NCI-H1930 (cell line): ENCODE data around the gene MRPS27.

Source experiments
- DNase-seq, 2 experiments: peaks; one replicate each; lab custom pipeline; 2025; lab: John Stamatoyannopoulos, UW

Gene MRPS27

DNA sequence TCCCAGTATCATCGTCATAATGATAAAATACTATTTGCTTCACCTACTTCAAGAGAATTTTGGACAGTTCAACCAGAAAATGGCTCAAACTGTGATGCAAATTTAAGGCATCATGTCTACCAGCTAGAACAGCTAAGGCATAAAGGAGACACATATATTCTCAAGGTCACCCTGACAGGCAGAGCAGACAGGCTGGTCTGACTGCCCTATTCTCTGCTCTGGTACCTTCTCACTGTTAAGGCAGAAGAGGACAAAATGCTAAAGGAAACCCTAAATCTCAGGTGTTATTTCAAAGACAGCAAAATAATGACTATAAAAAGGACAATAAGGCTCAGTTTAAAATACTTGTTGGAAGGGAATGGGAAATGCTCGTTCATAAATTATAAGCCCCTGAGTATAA is 87.2 kb downstream of the MRPS27 start:
- DNase-seq, result no peak

DNA sequence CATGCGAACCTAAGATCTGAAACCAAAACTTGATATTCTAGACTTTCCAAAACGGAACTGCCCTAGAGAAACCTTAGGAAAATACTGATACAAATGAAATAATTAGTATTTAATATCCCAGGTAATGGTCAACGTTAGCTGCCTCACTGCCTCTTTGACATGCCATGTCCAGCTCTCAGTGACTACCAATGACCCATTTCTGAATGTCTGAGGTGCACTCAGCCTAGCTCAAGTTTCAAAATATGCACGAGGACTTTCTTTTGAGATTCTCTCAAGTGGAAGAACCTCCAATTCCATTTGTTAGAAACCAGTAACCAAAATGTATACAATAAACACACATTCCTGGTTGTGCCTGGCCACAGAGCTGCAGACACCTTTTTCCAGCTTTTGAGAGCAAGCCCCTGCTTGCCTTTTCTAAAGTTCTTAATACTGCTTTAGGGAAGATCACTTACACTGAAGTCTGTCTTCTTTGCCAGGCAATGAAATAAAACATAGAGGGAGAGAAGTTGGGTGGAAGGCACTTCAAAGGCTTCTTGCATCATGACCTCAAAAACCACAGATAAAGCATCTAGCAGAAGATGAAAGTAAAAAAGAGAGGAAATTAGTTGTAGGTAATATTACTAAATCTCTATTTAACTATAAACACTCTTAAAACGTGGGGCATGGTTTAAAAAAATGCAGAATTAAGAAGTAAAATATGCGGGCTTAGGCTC is 87.9 kb downstream of the MRPS27 start:
- no peak for DNase-seq

DNA sequence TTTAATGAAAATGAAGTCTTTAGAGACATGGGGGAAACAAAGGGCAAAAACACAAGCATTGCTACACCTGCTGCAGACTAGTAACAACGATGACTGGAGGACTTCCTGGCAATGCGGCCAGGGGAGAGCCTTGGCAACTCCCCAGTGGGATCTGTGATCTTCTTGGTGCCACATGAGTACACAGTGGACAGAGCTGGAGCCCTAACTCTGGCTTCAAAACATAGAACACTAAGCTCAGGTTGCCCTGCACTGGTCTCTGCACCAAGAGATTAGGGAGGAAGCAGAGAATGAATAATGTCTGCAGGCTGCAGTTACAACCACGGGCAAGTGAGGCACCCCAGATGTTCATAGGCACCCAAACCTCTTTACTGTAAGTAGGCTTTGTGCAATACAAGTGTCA is 91.1 kb downstream of the MRPS27 start:
- no peak for DNase-seq

DNA sequence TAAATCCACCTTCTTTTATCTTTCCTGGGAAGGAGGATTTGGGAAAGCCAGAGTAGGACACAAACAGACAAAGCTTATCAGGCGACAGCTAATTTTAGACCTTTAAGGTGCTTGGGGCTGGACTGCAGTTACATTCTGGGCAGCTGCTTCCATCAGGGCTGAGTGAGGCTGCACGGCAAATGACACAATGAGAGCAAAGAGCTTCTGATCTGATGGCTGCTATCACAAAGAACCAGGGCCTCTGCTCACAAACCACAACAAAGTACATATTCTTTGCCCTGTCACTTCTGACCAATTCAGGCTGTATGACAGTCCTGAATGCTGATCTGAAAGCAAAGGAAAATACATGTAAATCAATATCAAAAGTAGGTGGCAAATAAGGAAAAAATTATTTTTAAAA is 93.1 kb downstream of the MRPS27 start:
- no peak for DNase-seq

DNA sequence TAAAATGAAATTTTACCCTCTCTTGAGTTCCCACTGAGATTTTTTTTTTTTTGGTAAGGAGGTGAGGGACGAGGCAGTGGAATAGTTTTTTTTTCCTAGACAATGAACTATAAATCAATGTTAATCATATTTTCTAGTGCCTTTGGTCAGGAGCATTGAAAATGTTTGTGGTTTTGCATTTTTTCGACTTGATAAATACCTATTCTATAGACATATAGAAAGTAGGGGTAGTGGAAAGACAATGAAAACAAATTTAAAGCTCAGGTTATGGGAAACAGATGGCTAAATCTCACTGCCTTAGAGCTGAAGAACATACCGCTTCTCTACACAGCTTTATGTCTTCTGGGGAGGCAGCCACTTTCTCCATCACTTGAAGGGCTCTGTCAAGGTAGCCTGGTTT is 94.3 kb downstream of the MRPS27 start:
- DNase-seq, result no peak

GRCh38 chr5:72224946-72225463 is 95.0 kb downstream of the MRPS27 start:
- no peak for DNase-seq

DNA sequence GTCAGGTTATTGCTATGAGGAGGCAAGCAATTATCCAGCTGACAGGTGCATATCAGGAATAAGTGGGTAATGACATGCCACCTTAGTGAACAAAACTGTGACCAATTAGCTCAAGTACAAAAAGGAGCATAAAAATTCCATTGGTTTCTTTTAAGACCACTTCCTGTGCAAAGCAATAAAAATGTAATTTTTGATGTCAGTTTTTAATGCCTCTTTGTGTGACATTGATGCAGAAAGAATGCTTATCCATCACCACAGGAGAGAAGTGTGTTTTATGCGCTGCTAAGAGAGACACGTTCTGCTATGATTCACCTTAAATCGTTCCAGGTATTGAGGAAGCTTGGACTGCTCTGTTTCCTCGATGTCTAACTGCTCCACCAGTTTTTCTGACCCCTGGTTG is 96.7 kb downstream of the MRPS27 start:
- DNase-seq, result no peak

- no peak for DNase-seq
These were observed 97.5 kb downstream of the MRPS27 start for GRCh38 chr5:72222521-72222920.

- no peak for DNase-seq
These were observed 98.5 kb downstream of the MRPS27 start for GRCh38 chr5:72221541-72221940.

DNA sequence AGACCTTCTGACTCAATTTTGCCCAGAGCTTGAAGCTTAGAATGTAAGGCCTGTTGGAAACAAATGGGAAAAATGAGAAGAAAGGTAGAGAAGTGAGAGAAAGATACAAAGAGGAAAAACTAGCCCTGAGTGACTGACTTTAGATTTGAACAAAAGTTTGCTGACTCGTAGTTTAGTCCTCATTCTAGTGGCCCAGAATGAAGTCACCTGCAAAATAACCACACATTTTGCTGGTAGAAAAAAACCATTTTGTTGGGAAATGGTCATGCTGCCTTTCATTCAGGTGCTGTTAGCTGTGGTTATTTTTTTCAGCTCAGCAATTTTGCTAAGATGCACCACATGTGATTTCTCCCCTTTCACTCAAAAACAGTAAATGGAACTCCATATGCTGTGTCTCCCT is 98.9 kb downstream of the MRPS27 start:
- no peak for DNase-seq

DNA sequence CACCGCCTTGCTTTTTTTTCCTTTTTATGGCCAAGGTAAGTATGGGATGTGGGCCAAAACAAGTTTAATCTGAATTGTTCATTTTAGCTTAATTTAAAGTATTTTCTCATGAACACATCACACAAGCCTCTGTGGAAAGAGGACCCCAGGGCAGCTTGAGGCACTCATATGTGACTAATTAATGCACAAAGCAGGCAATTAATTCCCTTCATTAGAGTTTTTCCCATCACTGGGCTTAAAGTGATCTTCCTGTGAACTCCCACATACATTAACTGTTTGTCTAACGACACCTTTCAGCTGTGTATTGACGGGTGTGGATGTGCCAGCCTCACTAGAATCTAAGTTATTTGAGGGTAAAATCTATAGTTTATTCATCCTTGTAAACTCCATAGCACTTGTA is 103.3 kb downstream of the MRPS27 start:
- DNase-seq, result no peak

DNA sequence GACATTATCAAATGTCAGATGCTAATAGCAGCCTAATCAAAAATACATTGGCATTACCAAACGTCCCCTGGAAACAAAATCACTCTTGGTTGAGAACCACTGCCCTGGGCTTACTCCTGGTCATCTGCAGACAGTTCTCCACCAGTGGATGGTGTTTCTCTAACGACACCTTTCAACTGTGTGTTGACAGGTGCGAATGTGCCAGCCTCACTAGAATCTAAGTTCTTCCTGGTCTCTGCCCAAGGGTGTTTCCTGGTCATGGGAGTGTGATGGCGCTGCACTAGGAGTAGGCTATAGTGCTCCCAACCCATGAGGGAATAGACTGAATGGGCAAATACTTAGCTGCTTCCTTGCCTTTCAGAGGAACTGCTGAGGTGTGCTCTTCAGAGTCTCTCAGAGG is 105.9 kb downstream of the MRPS27 start:
- DNase-seq, result no peak

GRCh38 chr5:72213482-72213881 is 106.6 kb downstream of the MRPS27 start:
- no peak for DNase-seq

- no peak for DNase-seq
These were observed 107.9 kb downstream of the MRPS27 start for GRCh38 chr5:72212171-72212570.

DNA sequence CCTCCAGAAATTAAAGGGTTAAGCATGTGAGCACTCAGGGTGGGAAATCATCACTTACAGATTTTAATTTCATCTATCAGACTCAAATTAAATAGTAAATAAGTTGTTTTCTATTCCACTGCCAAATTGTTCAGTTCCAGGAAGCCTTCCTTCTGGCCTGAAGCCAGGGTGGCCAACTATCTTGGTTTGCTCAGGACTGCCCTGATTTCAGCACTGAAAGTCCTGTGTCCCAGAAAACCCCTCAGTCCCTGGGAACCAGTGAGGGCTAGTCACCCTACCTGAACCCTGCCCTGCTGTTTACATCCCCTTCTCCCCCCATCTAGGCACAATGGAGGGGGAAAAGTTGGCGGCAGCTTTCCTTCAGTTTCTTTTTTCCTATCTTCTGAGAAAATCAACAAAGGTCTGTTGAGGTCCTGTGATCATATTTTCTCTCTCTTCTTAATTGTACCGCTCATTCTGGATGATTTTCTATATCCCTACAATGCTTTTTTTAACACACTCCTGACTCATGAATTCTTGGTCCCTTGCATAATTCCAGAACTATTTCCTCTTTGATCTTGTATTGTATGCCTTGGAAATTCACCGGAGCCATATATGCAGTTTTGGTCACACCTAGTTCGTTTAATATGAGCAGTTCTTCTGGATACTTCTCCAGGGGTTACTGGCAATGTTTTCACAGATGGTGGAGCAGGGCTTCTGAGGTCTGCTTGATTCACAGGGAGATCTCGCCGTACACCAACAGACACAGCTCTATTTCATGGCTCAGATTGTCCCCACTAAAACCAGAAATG is 109.0 kb downstream of the MRPS27 start:
- DNase-seq, result no peak

DNA sequence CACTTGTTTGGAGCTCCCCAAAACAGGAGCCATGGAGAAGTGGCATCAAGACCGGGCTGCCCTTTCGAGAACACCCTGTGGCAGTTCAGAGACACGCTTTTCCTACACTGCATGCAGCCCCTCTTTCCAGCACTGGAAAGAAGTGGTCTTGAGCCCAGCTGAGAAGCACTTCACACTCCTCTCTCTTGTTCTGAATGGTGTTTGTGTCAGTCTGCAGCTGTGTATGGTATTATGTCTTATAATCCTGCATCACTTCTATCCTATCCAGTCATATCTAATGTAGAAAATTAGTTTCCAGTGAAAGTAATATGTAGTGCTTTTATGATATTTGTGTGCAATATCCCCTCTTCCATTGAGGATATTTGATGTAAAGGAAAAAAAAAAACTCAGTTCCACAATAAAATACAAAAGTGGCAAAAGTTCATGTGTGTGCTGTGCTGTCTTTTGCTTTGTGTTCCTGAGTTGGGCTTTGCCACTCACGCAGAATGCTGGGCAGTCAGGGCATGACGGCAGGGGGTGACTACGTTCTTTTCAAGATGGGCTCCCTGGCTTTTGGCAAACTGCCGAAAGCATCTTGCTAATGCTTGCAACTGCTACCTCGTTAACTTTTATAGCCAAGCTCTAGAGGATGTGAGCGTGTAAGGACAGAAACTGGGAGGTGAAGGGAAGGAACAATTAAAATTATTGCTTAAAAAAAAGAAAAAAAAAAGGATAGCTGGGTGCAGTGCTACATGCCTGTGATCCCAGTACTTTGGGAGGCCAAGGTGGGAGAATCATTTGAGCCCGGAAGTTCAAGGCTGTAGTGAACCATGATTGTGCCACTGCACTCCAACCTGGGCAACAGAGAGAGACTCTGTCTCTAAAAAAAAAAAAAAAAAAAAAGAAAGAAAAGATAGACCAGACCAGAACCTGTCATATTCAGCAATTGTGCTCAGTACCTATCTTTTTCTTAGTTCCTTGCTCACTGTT is 110.6 kb downstream of the MRPS27 start:
- no peak for DNase-seq

DNA sequence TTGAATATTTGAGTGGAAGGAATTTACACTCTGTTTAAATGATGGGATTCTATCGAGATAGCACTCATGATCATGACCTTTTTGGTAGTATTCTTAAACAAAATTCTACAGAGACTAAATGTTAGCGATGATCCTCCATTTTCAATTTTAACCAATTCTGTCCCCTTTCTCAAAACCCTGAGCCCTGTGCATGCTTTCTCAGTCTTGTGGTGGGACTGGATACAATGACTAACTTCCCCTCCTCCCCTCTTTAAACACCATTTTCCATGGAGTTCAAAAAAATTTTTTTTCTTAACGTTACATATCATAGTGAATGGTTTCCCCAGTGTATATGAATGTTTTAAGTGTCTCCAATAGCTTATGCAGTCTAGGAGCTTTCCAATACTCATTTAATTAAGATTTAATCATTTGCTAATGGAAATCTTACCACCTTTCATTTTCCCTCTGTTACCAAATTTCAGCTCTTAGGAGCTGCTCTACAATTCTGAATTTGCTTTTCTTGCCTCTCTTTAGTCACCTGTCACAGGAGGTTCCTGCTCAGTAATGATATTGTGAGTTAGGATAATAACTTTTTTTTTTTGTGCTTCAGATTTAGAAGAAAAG is 111.6 kb downstream of the MRPS27 start:
- no peak for DNase-seq

GRCh38 chr5:72206994-72207393 is 113.0 kb downstream of the MRPS27 start:
- no peak for DNase-seq

GRCh38 chr5:72206160-72206559 is 113.9 kb downstream of the MRPS27 start:
- no peak for DNase-seq

DNA sequence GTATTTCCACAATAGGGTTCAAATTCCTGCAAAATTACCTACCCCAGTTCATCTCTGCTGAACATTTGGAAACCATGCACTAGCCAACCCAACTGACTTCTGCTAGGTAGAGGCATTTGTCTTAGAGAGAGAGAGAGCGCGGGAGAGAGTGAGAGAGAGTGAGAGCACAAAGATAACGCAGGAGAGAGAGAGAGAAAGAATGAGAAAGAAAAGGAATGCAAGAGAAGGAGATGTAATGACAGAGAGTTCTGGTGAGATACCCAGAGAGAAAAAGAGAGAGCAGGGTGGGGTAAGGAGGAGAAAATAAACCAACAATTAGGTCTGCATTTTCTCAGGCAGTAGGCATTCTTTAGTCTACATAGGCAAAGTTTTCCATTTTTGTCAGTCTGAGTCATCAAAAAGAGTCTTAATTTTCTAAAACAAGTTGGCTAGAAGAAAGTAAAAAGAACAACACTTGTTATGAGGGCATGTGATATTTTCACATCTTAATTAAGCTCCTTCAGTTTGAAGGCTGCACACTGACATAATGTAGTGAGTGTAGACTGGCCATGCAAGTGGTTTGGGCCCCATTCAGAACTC is 114.5 kb downstream of the MRPS27 start:
- no peak for DNase-seq

- DNase-seq, result no peak
These were observed 115.1 kb downstream of the MRPS27 start for GRCh38 chr5:72204946-72205345.
